Measurements from ENCODE around the gene UBE2H. TPM values are rescaled to one million over a fixed set of nuclear protein-coding genes. Genes with fewer than 3 reads are reported as not detected.
"Not testable (repeated sequence)": the region's sequence is repeated elsewhere in the genome, so short reads cannot be mapped to it uniquely, and the experiment has no call there.

Gene UBE2H
- total RNA-seq, 1 donor from 2014 or later, result 92.3 TPM

GRCh38 chr7:129797214-129797789 is 155.5 kb downstream of the UBE2H start:
- H3K9me3 Mint-ChIP-seq (ENCODE audit: unreplicated experiment), result no peaks in the 10 kb centered on the region
- H3K27me3 Mint-ChIP-seq (ENCODE audit: unreplicated experiment), result peaks cover 7% of the 10 kb centered on the region
- H3K4me3 Mint-ChIP-seq (ENCODE audit: unreplicated experiment), result no peak overlapping the region
- DNase-seq (ENCODE audit: low spot score), result no peak
- peaks cover 6% of the 10 kb centered on the region for H3K36me3 Mint-ChIP-seq (ENCODE audit: low read depth, unreplicated experiment)
- TF ChIP-seq CTCF (IDR thresholded peaks at IDR 0.05; ENCODE audit: unreplicated experiment), result no peak
- no peaks in the 10 kb centered on the region for H3K4me1 Mint-ChIP-seq (ENCODE audit: unreplicated experiment)
- no peak overlapping the region for H3K27ac Mint-ChIP-seq (ENCODE audit: unreplicated experiment)

GRCh38 chr7:129796186-129796775 is 156.5 kb downstream of the UBE2H start:
- Mint-ChIP-seq H3K9me3 (ENCODE audit: unreplicated experiment) (no peaks in the 10 kb centered on the region), H3K4me3 (ENCODE audit: unreplicated experiment) (no peak overlapping the region), H3K27me3 (ENCODE audit: unreplicated experiment) (peaks cover 8% of the 10 kb centered on the region), H3K27ac (ENCODE audit: unreplicated experiment) (no peak overlapping the region), H3K4me1 (ENCODE audit: unreplicated experiment) (no peaks in the 10 kb centered on the region), H3K36me3 (ENCODE audit: low read depth, unreplicated experiment) (peaks cover 6% of the 10 kb centered on the region)
- no peak for DNase-seq (ENCODE audit: low spot score)
- TF ChIP-seq CTCF (IDR thresholded peaks at IDR 0.05; ENCODE audit: unreplicated experiment), result no peak

- not testable (repeated sequence) for DNase-seq (ENCODE audit: low spot score); H3K4me1 Mint-ChIP-seq (ENCODE audit: unreplicated experiment); H3K9me3 Mint-ChIP-seq (ENCODE audit: unreplicated experiment); H3K4me3 Mint-ChIP-seq (ENCODE audit: unreplicated experiment); H3K36me3 Mint-ChIP-seq (ENCODE audit: low read depth, unreplicated experiment); H3K27me3 Mint-ChIP-seq (ENCODE audit: unreplicated experiment); H3K27ac Mint-ChIP-seq (ENCODE audit: unreplicated experiment)
Measured at GRCh38 chr7:129794461-129794860, 158.3 kb downstream of the UBE2H start.

GRCh38 chr7:129793506-129794310 is 159.1 kb downstream of the UBE2H start:
- Mint-ChIP-seq H3K27me3 (ENCODE audit: unreplicated experiment) (peaks cover 5% of the 10 kb centered on the region), H3K4me3 (ENCODE audit: unreplicated experiment) (no peak overlapping the region), H3K9me3 (ENCODE audit: unreplicated experiment) (no peaks in the 10 kb centered on the region), H3K36me3 (ENCODE audit: low read depth, unreplicated experiment) (peaks cover 6% of the 10 kb centered on the region), H3K27ac (ENCODE audit: unreplicated experiment) (peak overlapping the region; percentile 24), H3K4me1 (ENCODE audit: unreplicated experiment) (no peaks in the 10 kb centered on the region)
- TF ChIP-seq CTCF (IDR thresholded peaks at IDR 0.05; ENCODE audit: unreplicated experiment), result no peak
- no peak for DNase-seq (ENCODE audit: low spot score)

- no peak for DNase-seq (ENCODE audit: low spot score)
- H3K27me3 Mint-ChIP-seq (ENCODE audit: unreplicated experiment), result peaks cover 3% of the 10 kb centered on the region
Measured at GRCh38 chr7:129792721-129793120, 160.0 kb downstream of the UBE2H start.

More at GRCh38 chr7:129792721-129793120, 160.0 kb downstream of the UBE2H start:
- H3K4me1 Mint-ChIP-seq (ENCODE audit: unreplicated experiment), result peaks cover under 1% of the 10 kb centered on the region
- no peak overlapping the region for H3K4me3 Mint-ChIP-seq (ENCODE audit: unreplicated experiment)
- H3K9me3 Mint-ChIP-seq (ENCODE audit: unreplicated experiment), result no peaks in the 10 kb centered on the region
- no peak overlapping the region for H3K27ac Mint-ChIP-seq (ENCODE audit: unreplicated experiment)
- TF ChIP-seq CTCF (IDR thresholded peaks at IDR 0.05; ENCODE audit: unreplicated experiment), result no peak
- peaks cover 3% of the 10 kb centered on the region for H3K36me3 Mint-ChIP-seq (ENCODE audit: low read depth, unreplicated experiment)

Measured in endothelial cell (in vitro differentiated cells).